Hematopoietic multipotent progenitor cell treated with erythropoietin and hydrocortisone succinate and interleukin-3 and kit ligand, for 6 days (in vitro differentiated cells): ENCODE data around the gene ANAPC4.
"Not testable (repeated sequence)": the region's sequence is repeated elsewhere in the genome, so short reads cannot be mapped to it uniquely, and the experiment has no call there.

Experiments used
- DNase-seq: peaks from one replicate; pipeline ENCODE4 v3.0.0-alpha.2; 2015

ANAPC4 gene, protein sequence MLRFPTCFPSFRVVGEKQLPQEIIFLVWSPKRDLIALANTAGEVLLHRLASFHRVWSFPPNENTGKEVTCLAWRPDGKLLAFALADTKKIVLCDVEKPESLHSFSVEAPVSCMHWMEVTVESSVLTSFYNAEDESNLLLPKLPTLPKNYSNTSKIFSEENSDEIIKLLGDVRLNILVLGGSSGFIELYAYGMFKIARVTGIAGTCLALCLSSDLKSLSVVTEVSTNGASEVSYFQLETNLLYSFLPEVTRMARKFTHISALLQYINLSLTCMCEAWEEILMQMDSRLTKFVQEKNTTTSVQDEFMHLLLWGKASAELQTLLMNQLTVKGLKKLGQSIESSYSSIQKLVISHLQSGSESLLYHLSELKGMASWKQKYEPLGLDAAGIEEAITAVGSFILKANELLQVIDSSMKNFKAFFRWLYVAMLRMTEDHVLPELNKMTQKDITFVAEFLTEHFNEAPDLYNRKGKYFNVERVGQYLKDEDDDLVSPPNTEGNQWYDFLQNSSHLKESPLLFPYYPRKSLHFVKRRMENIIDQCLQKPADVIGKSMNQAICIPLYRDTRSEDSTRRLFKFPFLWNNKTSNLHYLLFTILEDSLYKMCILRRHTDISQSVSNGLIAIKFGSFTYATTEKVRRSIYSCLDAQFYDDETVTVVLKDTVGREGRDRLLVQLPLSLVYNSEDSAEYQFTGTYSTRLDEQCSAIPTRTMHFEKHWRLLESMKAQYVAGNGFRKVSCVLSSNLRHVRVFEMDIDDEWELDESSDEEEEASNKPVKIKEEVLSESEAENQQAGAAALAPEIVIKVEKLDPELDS

DNA sequence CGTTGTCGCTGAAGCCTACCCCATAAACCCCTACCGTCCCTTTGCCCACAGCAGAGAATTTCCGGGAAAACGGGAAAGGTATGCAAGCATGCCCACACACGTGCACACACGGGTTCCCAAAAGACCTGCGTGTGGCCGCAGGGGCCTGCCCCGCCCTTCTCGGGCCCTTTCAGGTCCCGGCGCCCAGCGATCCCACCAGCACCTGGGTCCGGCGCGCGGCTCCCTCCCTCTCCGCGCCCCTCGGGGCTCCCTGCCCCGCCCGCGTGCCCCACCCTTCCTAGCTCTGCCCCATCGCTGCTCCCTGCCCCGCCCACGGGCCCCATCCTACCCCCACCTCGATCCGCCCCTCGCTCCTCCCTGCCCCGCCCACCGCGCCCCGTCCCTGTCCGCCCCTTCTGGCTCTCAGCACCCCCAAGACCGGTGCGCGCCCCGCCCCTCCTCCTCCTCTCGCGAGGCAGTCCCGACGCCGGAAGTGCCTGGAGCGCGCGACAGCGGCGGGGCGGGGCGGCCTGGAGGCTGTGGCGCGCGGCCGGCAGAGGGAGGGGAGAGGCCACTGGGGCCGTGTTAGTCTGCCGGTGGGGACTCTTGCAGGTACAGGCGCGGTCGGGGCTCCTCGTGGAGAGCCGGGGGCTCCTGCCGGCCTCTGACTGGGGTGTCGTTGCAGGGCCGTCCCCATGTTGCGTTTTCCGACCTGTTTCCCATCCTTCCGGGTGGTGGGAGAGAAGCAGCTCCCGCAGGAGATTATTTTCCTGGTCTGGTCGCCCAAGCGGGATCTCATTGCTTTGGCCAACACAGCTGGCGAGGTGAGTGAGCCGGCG, at the start of gene ANAPC4:
TSS of gene ANAPC4 (plus strand) at position 510 of the 818 bp plus-strand sequence. CDS start at position 675, 165 bp downstream.
- peak; percentile 98 for DNase-seq

DNA sequence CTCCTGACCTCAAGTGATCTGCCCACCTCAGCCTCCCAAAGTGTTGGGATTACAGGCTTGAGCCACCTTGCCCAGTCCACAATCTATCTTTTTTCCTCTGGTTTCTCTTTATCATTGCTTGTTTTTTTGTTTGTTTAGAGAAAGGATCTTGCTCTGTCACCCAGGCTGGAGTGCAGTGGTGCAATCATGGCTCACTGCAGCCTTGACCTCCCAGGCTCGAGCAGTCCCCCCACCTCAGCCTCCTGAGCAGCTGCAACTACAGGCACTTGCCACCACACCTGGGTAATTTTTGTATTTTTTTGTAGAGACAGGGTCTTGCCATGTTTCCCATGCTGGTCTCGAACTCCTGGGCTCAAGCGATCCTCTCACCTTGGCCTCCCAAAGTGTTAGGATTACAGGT, 48.6 kb upstream of the ANAPC4 start:
- DNase-seq = not testable (repeated sequence)

DNA sequence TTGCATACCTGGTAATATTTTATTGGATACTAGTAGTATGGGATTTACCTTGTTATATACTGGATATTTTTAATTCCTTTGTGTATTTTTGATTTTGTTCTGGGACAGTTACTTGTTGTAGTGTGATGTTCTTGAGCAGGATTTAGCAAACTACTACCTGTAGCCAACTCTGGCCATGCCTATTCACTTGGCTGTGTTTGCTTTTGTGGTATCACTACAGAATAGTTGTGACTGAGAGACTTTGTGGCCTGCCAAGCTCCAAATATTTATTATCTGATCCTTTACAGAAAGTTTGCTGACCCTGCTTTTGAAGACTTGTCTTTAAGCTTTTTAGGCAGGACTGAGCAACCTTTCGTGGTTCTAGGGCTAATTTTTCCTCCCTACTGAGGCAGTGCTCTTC, 46.7 kb upstream of the ANAPC4 start:
- DNase-seq = peak; percentile 29

DNA sequence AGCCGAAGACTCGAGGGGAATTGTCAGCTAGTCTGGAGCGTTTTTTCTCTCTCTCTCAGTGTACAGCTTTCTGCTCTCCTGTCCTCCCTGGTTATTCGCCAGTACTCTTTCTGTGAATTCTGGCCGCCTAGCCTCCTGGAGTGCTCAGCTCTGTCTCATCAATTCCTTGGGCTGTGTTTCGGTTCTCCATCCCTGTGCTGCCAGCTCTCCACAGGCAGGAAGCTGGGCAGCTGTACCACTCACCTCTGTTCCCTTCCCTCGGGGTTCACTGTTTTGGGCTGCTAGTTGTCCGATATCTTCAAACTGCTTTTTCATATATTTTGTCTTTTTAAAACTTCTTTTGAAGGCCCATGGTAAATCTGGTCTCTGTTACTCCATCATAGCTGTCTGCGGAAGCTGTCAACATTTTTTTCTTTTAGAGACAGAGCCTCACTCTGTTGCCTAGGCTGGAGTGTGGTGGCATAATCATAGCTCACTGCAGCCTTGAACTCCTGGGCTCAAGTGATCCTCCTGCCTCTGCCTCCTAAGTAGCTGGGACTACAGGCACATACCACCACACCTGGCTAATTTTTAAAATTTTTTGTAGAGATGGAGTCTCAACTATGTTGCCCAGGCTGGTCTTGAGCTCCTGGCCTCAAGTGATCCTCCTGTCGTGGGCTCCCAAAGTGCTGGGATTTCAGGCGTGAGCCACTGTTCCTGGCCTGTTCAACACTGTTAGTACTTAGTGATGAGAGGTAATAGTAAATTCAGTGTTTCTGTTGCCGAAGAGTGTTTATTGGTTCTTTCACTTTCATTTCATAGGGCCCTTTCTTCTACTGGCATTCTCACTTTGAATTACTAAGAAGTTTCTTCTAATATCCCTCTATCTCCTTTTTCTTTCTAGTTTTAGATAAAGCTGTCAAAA, 45.9 kb upstream of the ANAPC4 start:
- peak; percentile 11 for DNase-seq

DNA sequence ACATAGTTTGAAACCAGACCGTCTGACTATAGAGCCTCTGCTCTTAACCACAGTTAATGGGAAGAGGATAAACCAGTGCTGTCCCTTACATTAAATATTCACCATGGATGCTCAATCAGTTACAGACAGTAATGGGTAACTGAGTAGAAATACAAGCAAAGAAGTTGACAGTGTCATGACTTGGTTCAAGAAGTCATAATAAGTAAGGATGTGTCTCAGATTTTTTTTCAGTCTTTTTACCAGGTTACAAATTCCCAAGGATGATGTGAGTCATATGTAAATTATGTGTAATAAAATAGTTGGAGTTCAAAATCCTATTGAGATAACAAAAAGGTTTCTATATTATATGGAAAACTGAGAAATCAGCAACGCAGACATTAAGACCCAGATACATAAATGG, 33.4 kb upstream of the ANAPC4 start:
- no peak for DNase-seq

DNA sequence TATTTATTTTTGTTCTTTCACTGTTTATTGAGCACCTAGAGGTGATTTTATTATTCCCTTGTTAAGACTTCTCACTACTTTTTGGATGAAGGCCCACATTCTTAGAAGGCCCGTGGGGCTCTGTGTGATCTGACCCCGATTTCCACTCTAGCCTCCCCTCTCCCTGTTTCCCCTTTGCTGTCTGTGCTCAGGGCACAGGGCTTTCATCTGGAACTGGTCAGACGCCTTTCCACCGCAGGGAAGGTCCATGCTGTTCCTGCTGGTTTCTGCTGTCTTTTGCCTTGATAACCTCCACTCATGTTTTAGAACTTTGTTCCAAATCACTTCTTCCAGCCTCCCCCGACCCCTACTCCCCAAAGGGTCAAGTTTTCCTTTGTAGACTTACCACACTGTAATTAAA, 31.3 kb upstream of the ANAPC4 start:
- DNase-seq = no peak

DNA sequence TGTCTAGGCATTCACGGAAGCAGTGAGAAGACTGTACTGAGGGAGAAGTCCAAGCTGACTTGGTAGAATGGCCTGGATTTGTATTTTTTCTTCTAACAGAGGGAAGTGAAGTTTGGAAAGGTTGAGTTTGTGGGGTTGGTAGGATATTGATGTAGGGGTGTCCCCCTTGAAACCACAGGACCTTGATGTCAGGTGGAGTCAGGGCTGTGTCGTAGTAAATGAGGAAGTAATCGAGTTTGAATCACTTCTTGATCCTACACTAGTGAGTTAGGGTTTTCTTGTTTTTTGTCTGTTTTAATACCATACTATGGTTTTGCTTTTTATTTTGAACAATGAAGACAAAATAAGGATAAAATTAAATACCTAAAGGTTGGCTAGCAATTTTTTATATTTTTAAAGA, 30.1 kb upstream of the ANAPC4 start:
- no peak for DNase-seq

DNA sequence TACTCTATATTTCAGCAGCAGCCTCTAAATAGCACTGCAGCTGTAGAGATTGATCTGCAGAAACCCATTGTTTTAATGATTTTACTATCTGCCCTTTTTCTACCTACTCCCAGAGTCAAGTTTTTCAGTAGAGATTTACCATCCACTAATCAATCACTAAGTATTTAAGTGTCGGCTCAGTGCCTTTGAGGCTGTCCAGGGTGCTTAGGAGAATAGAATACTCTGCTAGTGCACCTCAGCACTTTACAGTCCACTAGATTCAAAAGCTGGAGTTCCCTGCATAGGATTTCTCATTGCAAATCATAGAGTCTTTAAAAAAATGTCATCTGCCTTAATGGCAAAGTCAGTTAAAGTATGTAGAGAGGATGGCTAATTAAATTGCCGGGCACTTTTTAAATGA, 29.6 kb upstream of the ANAPC4 start:
- DNase-seq = no peak

DNA sequence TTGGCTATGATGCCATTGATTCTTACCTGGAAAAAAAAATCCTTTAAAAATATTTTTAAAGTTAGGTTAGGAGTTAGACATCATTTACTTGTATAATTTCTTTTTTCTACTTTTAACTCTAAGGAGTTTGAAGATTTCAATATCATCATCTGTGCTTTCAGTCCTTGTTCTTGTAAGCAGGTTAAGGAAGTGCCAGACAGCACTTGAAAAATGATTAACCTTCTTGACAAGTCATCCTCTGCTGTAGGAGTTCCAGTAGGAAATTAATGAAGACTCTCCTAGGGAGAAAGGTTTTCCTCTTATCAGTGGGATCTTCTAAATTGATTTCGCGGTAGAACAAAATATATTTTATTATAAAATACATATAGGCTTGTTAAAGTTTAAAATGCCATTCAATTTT, 29.1 kb upstream of the ANAPC4 start:
- no peak for DNase-seq

DNA sequence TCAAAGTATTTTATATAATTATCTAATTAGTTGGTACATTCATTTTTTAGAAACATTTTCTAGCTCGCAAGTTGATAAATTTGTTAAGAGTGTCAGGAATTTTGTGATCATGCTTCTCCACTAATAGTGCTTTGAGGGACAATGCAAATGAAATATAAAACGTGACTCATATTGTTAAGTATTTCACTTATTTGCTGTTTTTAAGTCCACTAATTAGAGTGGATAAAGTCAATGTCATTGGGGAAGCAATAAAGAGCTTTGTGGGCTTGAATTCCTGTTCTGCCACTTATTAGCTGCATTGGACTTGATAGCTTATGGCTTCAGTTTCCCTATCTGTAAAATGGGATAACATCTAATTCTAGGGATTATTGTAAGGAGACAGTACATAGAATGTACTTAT, 26.5 kb upstream of the ANAPC4 start:
- no peak for DNase-seq

DNA sequence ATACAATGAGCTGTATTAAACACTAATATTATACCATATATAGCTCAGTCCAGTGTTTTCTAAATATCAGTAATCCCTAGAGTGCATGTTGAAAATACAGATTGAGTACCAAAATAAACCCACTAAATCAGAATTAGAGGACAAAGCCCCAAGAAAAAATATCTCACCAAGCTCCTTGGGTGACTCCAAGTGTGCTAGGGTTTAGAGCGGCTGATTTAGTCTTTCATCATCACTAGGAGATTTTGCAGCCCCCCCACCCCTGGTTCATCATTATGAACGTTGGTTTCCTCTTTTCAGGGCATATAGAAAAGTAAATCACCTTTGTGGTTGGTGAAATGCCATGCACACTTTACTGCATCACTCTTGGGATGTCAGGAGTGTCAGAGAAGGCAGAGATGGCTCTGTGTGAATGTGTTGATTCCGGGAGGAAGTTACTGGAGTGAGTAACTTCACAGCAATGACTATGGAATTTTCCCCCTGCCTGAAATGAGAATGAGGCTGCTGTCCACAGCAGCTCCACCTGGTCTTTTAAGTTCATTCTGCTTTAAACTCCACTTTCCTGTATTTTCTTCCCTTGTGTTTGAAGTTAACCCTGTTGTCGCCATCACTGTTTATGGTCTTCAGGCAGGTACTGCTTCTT, 25.2 kb upstream of the ANAPC4 start:
- DNase-seq = no peak

DNA sequence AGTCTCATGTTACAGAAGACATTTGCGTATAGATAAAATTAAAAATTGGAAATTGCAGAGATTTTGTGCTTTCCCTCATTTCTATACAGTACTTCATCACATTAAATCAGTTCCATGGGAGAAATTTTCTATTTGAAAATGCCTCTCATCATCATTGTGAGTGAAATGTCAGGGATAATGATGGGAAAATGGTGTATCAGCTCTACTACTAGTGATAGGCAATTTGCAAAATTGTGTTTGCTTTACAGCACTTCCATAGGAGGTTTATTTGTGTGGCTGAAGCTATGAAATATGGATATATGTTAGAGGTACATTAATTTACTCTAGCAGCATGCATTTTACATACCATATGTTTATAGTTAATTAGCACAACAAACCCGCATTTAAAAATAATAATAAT, 21.0 kb upstream of the ANAPC4 start:
- DNase-seq = no peak

DNA sequence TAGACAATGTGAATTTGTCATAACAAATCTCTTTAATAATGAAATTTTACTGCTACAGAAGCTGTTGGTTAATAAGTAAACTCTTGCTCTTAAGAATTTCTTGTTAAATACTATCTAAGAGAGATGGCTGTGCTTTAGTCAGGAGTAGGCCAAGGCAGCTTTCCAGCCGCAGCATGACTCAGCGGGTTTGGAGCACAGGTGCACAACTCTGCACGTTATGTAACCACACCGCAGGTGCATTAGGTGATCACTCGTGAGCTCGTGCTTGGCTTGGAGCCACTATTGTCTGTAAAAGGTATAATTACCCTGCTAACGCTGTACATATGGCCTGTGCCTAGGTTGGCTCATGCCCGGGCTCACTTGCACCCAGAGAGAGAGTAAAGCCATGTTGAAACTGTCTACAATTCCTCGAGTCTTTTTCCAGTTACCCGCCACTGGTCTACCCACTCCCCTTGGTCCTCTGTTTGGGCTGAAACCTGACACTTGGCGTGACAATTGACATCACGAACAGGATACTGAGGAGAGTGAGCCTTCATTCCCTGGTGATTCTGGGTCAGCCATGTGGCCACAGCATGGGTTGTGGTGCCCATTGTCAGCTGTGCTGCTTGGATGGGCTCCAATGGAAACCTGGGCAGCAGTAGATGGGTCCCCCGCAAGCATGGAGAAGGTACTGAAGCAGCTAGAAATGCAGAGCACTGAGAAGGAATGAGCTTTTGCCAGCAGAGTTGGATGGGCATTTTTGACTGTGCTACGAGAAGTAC, 18.4 kb upstream of the ANAPC4 start:
- DNase-seq = no peak

DNA sequence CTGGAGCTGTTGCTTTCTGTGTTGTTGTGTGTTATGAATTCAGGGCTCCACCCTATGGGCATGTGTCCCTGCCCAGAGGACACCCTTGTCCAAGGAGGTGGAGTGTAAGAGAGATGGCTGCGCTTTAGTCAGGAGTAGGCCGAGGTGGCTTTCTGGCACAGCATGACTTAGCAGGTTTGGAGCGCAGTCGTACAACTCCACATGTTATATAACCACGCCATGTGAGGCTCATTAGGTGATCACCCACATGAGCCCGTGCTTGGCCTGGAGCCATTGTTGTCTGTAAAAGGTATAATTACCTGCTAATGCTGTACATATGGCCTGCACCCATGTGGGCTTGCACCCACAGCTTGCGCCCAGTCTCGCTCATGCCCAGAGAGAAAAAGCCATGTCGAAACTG, 15.8 kb upstream of the ANAPC4 start:
- DNase-seq = no peak

DNA sequence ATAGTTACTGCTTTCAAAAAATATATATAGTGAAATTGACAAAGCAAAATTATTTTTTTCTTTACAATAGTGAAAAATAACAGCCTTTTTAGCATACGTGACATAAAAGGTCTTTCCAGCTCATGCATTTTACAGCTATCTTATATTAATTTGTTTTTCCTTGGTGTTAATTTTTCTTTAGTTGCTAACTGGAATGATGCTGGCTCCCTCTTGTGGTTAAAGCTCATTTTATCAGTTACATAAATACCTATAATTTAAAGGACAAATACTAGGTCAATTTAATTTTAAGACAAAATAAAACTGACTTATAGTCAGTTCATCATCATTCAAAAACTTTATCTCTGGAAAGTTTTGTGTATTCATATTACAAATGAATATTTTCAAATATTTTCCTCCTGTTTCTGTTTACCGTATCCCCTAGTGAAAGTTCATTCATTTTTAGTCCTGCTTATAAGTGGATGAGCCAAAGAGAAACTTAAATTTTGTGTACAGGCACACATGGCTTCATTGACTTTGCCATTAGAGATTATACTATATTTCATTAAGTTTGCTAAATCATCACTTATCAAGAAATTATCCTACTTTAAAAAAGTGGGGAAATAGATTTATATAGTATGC, 9.9 kb upstream of the ANAPC4 start:
- peak; percentile 82 for DNase-seq

DNA sequence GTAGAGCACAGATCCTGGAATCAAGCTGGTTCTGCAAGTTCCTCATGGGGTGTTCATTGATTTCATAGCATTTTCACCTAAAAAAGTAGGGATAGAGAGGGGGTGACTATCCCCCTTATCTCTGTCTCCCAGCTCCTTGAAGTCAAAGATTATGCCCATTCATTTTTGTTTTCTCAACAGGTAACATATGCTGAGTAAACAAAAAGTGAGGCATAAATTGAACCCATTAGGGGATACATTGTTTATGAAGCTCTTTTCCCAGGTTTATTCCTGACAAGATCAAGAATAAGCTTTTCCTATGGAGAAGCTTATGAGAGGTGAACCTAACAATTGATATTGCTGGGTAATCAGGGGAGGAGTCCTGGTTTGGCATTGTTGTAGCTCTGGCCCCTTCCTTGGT, 9.2 kb upstream of the ANAPC4 start:
- DNase-seq = no peak

DNA sequence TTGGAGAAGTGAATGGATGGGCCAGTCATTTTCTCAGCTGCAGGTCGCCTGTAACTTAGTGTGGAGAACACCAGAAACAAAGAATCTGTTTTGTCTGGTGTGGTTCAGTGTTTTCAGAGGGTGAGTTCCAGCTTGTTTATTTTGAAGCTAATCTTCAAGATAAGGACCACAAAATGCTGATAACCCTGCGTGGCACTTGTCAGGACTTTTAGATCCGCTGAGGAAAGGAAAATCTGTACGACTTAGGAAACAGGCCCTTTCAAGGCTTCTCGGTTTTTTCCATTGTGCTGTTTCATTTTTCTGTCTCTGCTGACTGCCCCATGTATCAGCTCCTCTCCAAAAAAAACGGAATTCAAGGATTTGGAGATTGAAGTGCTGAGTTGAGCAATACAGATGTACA, 8.7 kb upstream of the ANAPC4 start:
- no peak for DNase-seq

DNA sequence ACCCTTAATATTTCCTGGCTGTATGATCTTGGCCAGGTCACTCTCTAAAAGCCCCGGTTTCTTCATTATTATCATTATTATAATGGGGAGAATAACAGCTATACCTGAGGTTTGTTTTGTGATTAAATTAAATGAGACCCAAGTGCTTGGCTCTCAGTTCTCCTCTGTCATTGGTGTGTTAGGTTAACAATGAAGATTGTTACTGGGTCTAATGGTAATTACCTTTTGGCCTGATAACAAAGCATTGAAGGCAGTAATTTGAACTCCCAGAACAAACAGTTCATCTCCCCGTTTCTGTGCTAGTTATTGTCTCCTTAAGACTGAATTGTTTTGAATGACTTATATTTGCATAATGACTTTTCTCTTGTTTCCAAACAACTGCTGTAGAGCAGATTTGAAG, 6.8 kb upstream of the ANAPC4 start:
- no peak for DNase-seq

DNA sequence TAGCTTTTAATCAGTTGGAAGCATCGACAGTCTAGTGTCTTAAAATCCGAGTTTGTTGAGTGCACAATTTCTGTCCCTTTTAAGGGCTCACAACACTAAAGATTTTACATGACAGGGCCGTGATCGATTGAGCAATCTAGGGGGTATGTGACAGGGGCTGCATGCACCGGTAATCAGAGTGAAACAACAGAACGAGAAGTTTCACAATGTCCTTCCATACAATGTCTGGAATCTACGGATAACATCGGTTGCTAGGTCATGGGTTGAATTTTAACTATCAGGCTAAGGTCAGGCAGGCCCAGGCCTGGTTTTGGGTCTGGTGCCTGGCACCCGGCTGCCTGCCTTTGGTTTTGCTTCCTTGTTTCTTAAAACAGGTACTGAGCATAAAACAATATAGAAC, 4.5 kb upstream of the ANAPC4 start:
- not testable (repeated sequence) for DNase-seq
